Left lung (tissue), 10 donors: ENCODE results near the gene PIK3AP1. TPM values are rescaled to one million over a fixed set of nuclear protein-coding genes. Genes with fewer than 3 reads are reported as not detected.

ENCODE experiments used
- ATAC-seq: fragments of 200-7000 bp; cut with Tn5 transposase; one replicate; pipeline ENCODE4 v1.9.1; 2020; ENCODE audit warnings: moderate library complexity
- DNase-seq, 4 donors: peaks; one replicate each; pipeline ENCODE4 v3.0.0-alpha.2; 2013 to 2020
- H3K27ac ChIP-seq, 2 donors: fragments of 200-600 bp; sonication (generic) in 1 of 2; one replicate each; pipeline versions ENCODE4 v1.5.0 to v1.8.0; 2020 to 2021
- H3K27me3 ChIP-seq, 2 donors: fragments of 200-600 bp; sonication (generic) in 1 of 2; one replicate each; pipeline versions ENCODE4 v1.5.0 to v1.8.0; 2020 to 2021
- H3K36me3 ChIP-seq, 2 donors: fragments of 200-600 bp; sonication (generic) in 1 of 2; one replicate each; pipeline versions ENCODE4 v1.5.0 to v1.8.0; 2020 to 2021
- H3K4me1 ChIP-seq, 2 donors: fragments of 200-600 bp; one replicate each; pipeline ENCODE4 v1.8.0; 2021
- H3K4me3 ChIP-seq, 2 donors: fragments of 200-600 bp; sonication (generic) in 1 of 2; one replicate each; pipeline versions ENCODE4 v1.5.0 to v1.8.0; 2020 to 2021; ENCODE audit warnings: mild to moderate bottlenecking in 1 of 2
- H3K9me3 ChIP-seq, 2 donors: fragments of 200-600 bp; sonication (generic) in 1 of 2; one replicate each; pipeline versions ENCODE4 v1.5.0 to v1.8.0; 2020 to 2021
- intact Hi-C, 2 donors: fragments of 100-400 bp; cut with DNase I; formaldehyde crosslinking; loops; one replicate each; pipeline versions ENCODE4 v1.11.2 to v1.14.2; 2022
- polyA plus RNA-seq, 6 donors: library from polyadenylated mRNA; unstranded; fragments of 120-200 nt; gene quantifications; one replicate each; pipeline ENCODE4 v1.2.1, GENCODE V29; 2013; ENCODE audit not compliant: insufficient read length in 6 of 6
- total RNA-seq, 2 donors: library from RNA; stranded (reverse); fragmentation: NEBNext Ultra II Directional; extraction: Animal tissue kit (Norgen Biotek cat#: 25700); gene quantifications; one replicate each; pipeline ENCODE4 v1.2.1, GENCODE V29; 2021
- TF ChIP-seq, protein P1 (sequence below), 2 donors: fragments of 200-600 bp; sonication (generic) in 1 of 2; IDR thresholded peaks; one replicate each; pipeline versions ENCODE4 v1.5.0 to v1.8.0; 2021; ENCODE audit warnings: antibody characterized with exemption in 2 of 2
- donor health status: DM: no; HTN: yes; CAD: no.
- donor health status: DM: no; HTN: no; CAD: no.

The PIK3AP1 gene
- total and polyA plus RNA-seq, 8 donors, result 2.3 to 91.3 (median 3.6) TPM

DNA sequence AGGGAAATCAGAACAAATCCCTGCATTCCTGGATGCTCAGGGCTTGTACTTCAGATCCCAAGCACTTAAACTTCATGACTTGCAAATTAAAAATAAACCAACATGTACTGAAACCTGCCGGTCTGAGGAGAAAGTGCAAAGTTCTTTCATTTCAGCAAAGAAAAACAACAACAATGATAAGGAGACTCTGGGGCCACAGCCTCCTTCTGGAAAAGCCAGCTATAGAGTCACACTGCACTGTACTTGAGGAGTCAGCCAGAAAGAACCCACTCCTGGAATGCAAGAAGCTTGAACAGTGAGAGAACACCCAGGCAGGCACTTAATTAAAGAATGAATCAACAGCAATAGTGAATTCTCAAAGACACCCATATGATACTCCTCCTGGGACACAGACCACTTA is 83.8 kb downstream of the PIK3AP1 start:
- Histone ChIP-seq H3K4me1 (no peaks in the 10 kb centered on the region), H3K9me3 (no peaks in the 10 kb centered on the region), H3K36me3 (peaks cover 0 to 58% of the 10 kb centered on the region in 2 donors), H3K27ac (no peak overlapping the region), H3K27me3 (no peaks in the 10 kb centered on the region), H3K4me3 (no peak overlapping the region)
- intact Hi-C loops, result no loop called here
- peak in 1 of 4 donors; percentile 17 for DNase-seq
- no peak for ATAC-seq
- TF ChIP-seq, protein P1, sequence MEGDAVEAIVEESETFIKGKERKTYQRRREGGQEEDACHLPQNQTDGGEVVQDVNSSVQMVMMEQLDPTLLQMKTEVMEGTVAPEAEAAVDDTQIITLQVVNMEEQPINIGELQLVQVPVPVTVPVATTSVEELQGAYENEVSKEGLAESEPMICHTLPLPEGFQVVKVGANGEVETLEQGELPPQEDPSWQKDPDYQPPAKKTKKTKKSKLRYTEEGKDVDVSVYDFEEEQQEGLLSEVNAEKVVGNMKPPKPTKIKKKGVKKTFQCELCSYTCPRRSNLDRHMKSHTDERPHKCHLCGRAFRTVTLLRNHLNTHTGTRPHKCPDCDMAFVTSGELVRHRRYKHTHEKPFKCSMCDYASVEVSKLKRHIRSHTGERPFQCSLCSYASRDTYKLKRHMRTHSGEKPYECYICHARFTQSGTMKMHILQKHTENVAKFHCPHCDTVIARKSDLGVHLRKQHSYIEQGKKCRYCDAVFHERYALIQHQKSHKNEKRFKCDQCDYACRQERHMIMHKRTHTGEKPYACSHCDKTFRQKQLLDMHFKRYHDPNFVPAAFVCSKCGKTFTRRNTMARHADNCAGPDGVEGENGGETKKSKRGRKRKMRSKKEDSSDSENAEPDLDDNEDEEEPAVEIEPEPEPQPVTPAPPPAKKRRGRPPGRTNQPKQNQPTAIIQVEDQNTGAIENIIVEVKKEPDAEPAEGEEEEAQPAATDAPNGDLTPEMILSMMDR (IDR thresholded peaks at IDR 0.05), result no peak

DNA sequence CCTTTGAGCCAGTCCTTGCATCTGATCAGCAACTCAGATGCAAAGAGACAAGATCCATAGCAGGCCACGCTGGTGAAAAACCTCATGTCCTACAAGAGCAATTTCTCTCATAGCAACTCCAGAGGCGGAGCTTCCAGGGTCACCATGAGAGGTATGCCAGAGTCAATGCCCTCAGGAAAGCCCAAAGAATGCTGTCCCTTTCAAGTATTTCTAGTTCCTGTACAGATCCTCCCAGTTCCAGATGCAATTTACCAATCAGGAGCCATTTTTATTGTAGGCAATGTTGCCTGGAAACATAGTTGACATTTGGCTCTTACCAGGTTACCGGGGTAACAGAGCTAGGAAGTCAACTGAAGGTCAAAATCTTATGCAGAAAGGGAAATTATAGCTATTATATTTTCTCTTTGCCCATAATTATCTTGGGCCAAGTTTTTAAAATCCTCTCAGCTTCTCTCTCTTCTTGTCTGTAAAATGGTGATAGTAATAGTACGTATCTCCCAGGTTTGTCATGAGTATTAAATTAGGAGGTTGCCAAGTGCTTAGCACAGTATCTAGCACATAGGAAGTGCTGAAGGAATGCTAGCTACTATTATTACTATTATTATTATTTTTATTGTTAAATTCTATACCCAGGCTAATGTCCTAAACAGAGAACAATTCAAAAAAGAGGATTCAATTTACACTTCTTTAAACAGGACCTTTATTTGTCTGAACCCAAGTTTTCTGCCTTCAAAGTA is 87.2 kb downstream of the PIK3AP1 start:
- DNase-seq (peak in 2 of 4 donors; percentile 51 to 79), ATAC-seq (peak; percentile 81)
- no peaks in the 10 kb centered on the region for H3K9me3 ChIP-seq
- intact Hi-C loops, result no loop called here
- H3K27ac ChIP-seq, result no peak overlapping the region
- H3K4me1 ChIP-seq, result no peaks in the 10 kb centered on the region
- peaks cover 0 to 53% of the 10 kb centered on the region in 2 donors for H3K36me3 ChIP-seq
- H3K27me3 ChIP-seq, result no peaks in the 10 kb centered on the region
- TF ChIP-seq, protein P1 (IDR thresholded peaks at IDR 0.05), result no peak
- no peak overlapping the region for H3K4me3 ChIP-seq

DNA sequence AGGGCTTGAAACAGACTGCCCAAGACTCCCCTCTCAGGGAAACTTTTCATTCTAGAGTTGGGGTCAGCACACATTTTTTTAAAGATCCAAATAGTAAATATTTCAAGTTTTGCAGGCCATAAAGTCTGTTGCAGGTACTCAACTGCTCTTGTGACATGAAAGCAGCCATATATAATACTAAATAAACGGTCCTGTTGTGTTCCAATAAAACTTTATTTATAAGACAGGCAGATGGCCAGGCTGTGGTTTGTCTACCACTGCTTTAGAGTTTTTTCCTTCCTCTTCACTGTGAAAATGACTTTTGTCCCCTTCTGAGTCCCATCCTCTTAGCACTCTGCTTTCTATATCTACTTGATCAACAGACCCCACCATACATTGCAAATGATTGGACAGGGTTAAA is 93.0 kb downstream of the PIK3AP1 start:
- Histone ChIP-seq H3K4me3 (no peak overlapping the region), H3K36me3 (peaks cover 0 to 75% of the 10 kb centered on the region in 2 donors), H3K4me1 (no peaks in the 10 kb centered on the region), H3K27me3 (no peaks in the 10 kb centered on the region), H3K27ac (no peak overlapping the region), H3K9me3 (no peaks in the 10 kb centered on the region)
- ATAC-seq (no peak), DNase-seq (no peak)
- intact Hi-C loops, result no loop called here
- TF ChIP-seq, protein P1 (IDR thresholded peaks at IDR 0.05), result no peak

DNA sequence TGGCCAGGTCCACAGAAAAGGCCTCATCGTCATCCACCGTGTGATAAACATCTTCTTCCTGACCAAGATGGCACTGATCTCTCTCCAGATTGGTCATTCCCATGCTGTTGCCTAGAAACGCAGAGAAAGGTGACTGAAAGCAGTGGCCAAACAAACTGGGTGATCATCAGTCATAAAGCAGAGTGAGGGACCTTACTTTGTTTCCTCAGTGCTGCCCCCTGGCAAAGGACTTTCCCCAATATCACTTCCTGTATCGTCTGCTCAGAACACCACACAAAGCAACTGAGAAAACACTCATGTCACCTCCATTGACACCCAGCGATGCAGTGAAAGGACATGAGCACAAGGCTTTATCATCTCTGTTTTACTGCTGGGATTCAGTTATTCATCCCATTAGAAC is 93.5 kb downstream of the PIK3AP1 start:
- Histone ChIP-seq H3K4me1 (no peaks in the 10 kb centered on the region), H3K27me3 (no peaks in the 10 kb centered on the region), H3K9me3 (no peaks in the 10 kb centered on the region), H3K4me3 (no peak overlapping the region), H3K36me3 (peaks cover 0 to 80% of the 10 kb centered on the region in 2 donors), H3K27ac (no peak overlapping the region)
- DNase-seq (no peak), ATAC-seq (no peak)
- intact Hi-C loops, result no loop called here
- TF ChIP-seq, protein P1 (IDR thresholded peaks at IDR 0.05), result no peak

DNA sequence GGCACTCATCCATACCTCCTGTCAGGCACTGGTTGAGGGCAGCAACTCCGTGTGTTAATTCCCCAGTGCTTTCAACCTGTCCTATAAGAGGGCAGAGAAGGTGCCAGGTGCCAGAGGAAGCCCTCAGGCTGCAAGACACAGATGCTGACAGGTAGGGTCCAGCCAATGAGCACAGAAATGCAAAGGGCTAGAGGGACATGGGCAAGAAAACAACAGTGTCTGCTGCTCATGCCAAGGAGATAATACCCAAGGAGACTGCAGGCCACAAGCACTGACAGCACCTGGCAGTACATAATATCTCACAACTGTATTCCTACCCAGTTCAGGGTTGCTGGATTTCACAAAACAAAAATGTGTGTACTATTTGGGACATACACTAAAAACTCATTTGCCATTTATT is 95.1 kb downstream of the PIK3AP1 start:
- TF ChIP-seq, protein P1 (IDR thresholded peaks at IDR 0.05), result no peak
- Histone ChIP-seq H3K36me3 (peaks cover 0 to 89% of the 10 kb centered on the region in 2 donors), H3K4me3 (no peak overlapping the region), H3K4me1 (no peaks in the 10 kb centered on the region), H3K9me3 (no peaks in the 10 kb centered on the region), H3K27me3 (no peaks in the 10 kb centered on the region), H3K27ac (no peak overlapping the region)
- intact Hi-C loops, result no loop called here
- ATAC-seq (no peak), DNase-seq (no peak)
